ENCODE data around the gene KLHL2. TPM values are rescaled to one million over a fixed set of nuclear protein-coding genes. Genes with fewer than 3 reads are reported as not detected.
A peak's percentile ranks its signal among the peaks of the same experiment; 100 is the strongest.
"Not testable (repeated sequence)": the region's sequence is repeated elsewhere in the genome, so short reads cannot be mapped to it uniquely, and the experiment has no call there.

The KLHL2 gene
- total RNA-seq, 2 experiments from 2014 or later: 27.9 to 33.8 TPM

- H3K4me2 ChIP-seq (ENCODE audit: low read length): peak overlapping the region; percentile 60
- peak overlapping the region; percentile 73 for H3K27ac ChIP-seq (ENCODE audit: low read depth, low read length, poor library complexity, severe bottlenecking)
- H3K9me3 ChIP-seq (ENCODE audit: low read length); H2AFZ ChIP-seq (ENCODE audit: low read length); H3K9me2 ChIP-seq (ENCODE audit: insufficient read depth, low read length); BruUV-seq (replicated peaks); H4K20me1 ChIP-seq (ENCODE audit: insufficient read depth, low read length); intact Hi-C loops (cut with micrococcal nuclease; ENCODE audit: unreplicated experiment); CTCF ChIA-PET (ENCODE audit: unreplicated experiment): not testable (repeated sequence)
- H3K4me3 ChIP-seq (ENCODE audit: low read depth, low read length, poor library complexity, severe bottlenecking): peak overlapping the region; percentile 19
- H3K79me2 ChIP-seq (ENCODE audit: insufficient read depth, low read depth, low read length): peaks cover 35% of the 10 kb centered on the region; the same call in 1 of the 2 replicates
- peak; percentile 14 for DNase-seq (ENCODE audit: low spot score)
- peaks cover 52% of the 10 kb centered on the region for H3K4me1 ChIP-seq (ENCODE audit: insufficient read depth, low read length, poor library complexity, severe bottlenecking)
- H3K36me3 ChIP-seq (ENCODE audit: insufficient read depth, low read length): peaks cover 12% of the 10 kb centered on the region; the same call in 1 of the 2 replicates
- POLR2A ChIA-PET: interaction anchor here (0.6 to 0.7 kb wide), 2 partner anchors 78 to 1208 kb away, joined by 3 read pairs; no protein-coding TSS in a partner anchor
These were observed 7.8 kb downstream of the KLHL2 start for GRCh38 chr4:165215034-165215751.

- BruUV-seq (replicated peaks); intact Hi-C loops (cut with micrococcal nuclease; ENCODE audit: unreplicated experiment); H3K9me3 ChIP-seq (ENCODE audit: low read length); H2AFZ ChIP-seq (ENCODE audit: low read length); POLR2A ChIA-PET; H3K9me2 ChIP-seq (ENCODE audit: insufficient read depth, low read length); H4K20me1 ChIP-seq (ENCODE audit: insufficient read depth, low read length); CTCF ChIA-PET (ENCODE audit: unreplicated experiment): not testable (repeated sequence)
- Histone ChIP-seq H3K4me3 (ENCODE audit: low read depth, low read length, poor library complexity, severe bottlenecking) (peak overlapping the region; percentile 19), H3K36me3 (ENCODE audit: insufficient read depth, low read length) (peaks cover 12% of the 10 kb centered on the region), H3K79me2 (ENCODE audit: insufficient read depth, low read depth, low read length) (peaks cover 27% of the 10 kb centered on the region; the same call in 1 of the 2 replicates), H3K27ac (ENCODE audit: low read depth, low read length, poor library complexity, severe bottlenecking) (peak overlapping the region; percentile 73), H3K4me1 (ENCODE audit: insufficient read depth, low read length, poor library complexity, severe bottlenecking) (peaks cover 44% of the 10 kb centered on the region), H3K4me2 (ENCODE audit: low read length) (peak overlapping the region; percentile 60)
- peak; percentile 11 for DNase-seq (ENCODE audit: low spot score)
These were observed 8.6 kb downstream of the KLHL2 start for GRCh38 chr4:165215761-165216487.

GRCh38 chr4:165217325-165217724 lies 10.0 kb downstream of the KLHL2 start:
- H3K4me1 ChIP-seq (ENCODE audit: insufficient read depth, low read length, poor library complexity, severe bottlenecking): peaks cover 43% of the 10 kb centered on the region
- peaks cover 24% of the 10 kb centered on the region; the same call in 1 of the 2 replicates for H3K79me2 ChIP-seq (ENCODE audit: insufficient read depth, low read depth, low read length)
- DNase-seq (ENCODE audit: low spot score): no peak
- no TSS peak for BruUV-seq (replicated peaks)
- ChIA-PET CTCF (ENCODE audit: unreplicated experiment) (no interaction called here), POLR2A (interaction anchor here (0.7 kb wide), 1 partner anchor 481 kb away, joined by 4 read pairs; no protein-coding TSS in a partner anchor)
- H3K4me3 ChIP-seq (ENCODE audit: low read depth, low read length, poor library complexity, severe bottlenecking): no peak overlapping the region
- H3K27ac ChIP-seq (ENCODE audit: low read depth, low read length, poor library complexity, severe bottlenecking): no peak overlapping the region
- intact Hi-C loops (cut with micrococcal nuclease; ENCODE audit: unreplicated experiment): no loop called here
- TF ChIP-seq CTCF (conservative IDR thresholded peaks at IDR 0.05; ENCODE audit: low read length): no peak
- H3K36me3 ChIP-seq (ENCODE audit: insufficient read depth, low read length): peaks cover 12% of the 10 kb centered on the region
- H2AFZ ChIP-seq (ENCODE audit: low read length): no peak overlapping the region
- no peak overlapping the region for H3K4me2 ChIP-seq (ENCODE audit: low read length)
- no peaks in the 10 kb centered on the region; the same call in 1 of the 2 replicates for H4K20me1 ChIP-seq (ENCODE audit: insufficient read depth, low read length)
- no peaks in the 10 kb centered on the region for H3K9me3 ChIP-seq (ENCODE audit: low read length)
- no peaks in the 10 kb centered on the region for H3K9me2 ChIP-seq (ENCODE audit: insufficient read depth, low read length)

GRCh38 chr4:165221306-165221705 lies 13.9 kb downstream of the KLHL2 start:
- BruUV-seq (replicated peaks); H3K4me3 ChIP-seq (ENCODE audit: low read depth, low read length, poor library complexity, severe bottlenecking); H4K20me1 ChIP-seq (ENCODE audit: insufficient read depth, low read length); POLR2A ChIA-PET; H3K27ac ChIP-seq (ENCODE audit: low read depth, low read length, poor library complexity, severe bottlenecking); H2AFZ ChIP-seq (ENCODE audit: low read length); intact Hi-C loops (cut with micrococcal nuclease; ENCODE audit: unreplicated experiment); H3K9me3 ChIP-seq (ENCODE audit: low read length); H3K9me2 ChIP-seq (ENCODE audit: insufficient read depth, low read length); H3K4me2 ChIP-seq (ENCODE audit: low read length); CTCF ChIA-PET (ENCODE audit: unreplicated experiment); DNase-seq (ENCODE audit: low spot score): not testable (repeated sequence)
- Histone ChIP-seq H3K4me1 (ENCODE audit: insufficient read depth, low read length, poor library complexity, severe bottlenecking) (peaks cover 23% of the 10 kb centered on the region), H3K36me3 (ENCODE audit: insufficient read depth, low read length) (peaks cover 16% of the 10 kb centered on the region), H3K79me2 (ENCODE audit: insufficient read depth, low read depth, low read length) (peaks cover 11% of the 10 kb centered on the region; the same call in 1 of the 2 replicates)

- H3K9me3 ChIP-seq (ENCODE audit: low read length); BruUV-seq (replicated peaks): not testable (repeated sequence)
These were observed 14.8 kb downstream of the KLHL2 start for GRCh38 chr4:165221993-165222650.

More at GRCh38 chr4:165221993-165222650, 14.8 kb downstream of the KLHL2 start:
- peaks cover 11% of the 10 kb centered on the region for H3K36me3 ChIP-seq (ENCODE audit: insufficient read depth, low read length)
- H2AFZ ChIP-seq (ENCODE audit: low read length); H3K4me3 ChIP-seq (ENCODE audit: low read depth, low read length, poor library complexity, severe bottlenecking); H3K27ac ChIP-seq (ENCODE audit: low read depth, low read length, poor library complexity, severe bottlenecking); H3K4me2 ChIP-seq (ENCODE audit: low read length); DNase-seq (ENCODE audit: low spot score); intact Hi-C loops (cut with micrococcal nuclease; ENCODE audit: unreplicated experiment); CTCF ChIA-PET (ENCODE audit: unreplicated experiment); H3K9me2 ChIP-seq (ENCODE audit: insufficient read depth, low read length); H4K20me1 ChIP-seq (ENCODE audit: insufficient read depth, low read length); POLR2A ChIA-PET; H3K79me2 ChIP-seq (ENCODE audit: insufficient read depth, low read depth, low read length): not testable (repeated sequence)
- H3K4me1 ChIP-seq (ENCODE audit: insufficient read depth, low read length, poor library complexity, severe bottlenecking): peaks cover 15% of the 10 kb centered on the region

All from OCI-LY7 (cell line).